ENCODE measurements around the gene PKLR. TPM values are rescaled to one million over a fixed set of nuclear protein-coding genes. Genes with fewer than 3 reads are reported as not detected.

PKLR gene
- total RNA-seq, 1 experiment from 2014 or later = not detected

DNA sequence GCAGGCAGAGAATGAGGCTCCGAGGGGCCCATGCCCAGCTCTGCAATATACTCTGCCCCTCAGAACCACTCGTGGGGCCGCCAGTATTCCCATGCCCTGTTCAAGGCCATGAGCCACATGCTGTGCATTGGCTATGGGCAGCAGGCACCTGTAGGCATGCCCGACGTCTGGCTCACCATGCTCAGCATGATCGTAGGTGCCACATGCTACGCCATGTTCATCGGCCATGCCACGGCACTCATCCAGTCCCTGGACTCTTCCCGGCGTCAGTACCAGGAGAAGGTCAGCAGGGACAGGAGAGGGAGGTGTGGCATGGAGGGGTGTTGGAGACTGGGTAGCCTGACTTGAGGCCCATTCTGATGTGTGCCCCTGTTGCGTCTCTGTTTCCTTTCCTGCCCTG lies 16.8 kb downstream of the PKLR start:
- BruUV-seq (replicated peaks) = no TSS peak
- intact Hi-C loops (cut with micrococcal nuclease; ENCODE audit: unreplicated experiment) = no loop called here
- TF ChIP-seq, protein P1, sequence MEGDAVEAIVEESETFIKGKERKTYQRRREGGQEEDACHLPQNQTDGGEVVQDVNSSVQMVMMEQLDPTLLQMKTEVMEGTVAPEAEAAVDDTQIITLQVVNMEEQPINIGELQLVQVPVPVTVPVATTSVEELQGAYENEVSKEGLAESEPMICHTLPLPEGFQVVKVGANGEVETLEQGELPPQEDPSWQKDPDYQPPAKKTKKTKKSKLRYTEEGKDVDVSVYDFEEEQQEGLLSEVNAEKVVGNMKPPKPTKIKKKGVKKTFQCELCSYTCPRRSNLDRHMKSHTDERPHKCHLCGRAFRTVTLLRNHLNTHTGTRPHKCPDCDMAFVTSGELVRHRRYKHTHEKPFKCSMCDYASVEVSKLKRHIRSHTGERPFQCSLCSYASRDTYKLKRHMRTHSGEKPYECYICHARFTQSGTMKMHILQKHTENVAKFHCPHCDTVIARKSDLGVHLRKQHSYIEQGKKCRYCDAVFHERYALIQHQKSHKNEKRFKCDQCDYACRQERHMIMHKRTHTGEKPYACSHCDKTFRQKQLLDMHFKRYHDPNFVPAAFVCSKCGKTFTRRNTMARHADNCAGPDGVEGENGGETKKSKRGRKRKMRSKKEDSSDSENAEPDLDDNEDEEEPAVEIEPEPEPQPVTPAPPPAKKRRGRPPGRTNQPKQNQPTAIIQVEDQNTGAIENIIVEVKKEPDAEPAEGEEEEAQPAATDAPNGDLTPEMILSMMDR (IDR thresholded peaks at IDR 0.05; ENCODE audit: unreplicated experiment) = no peak
- no peak for DNase-seq
- Mint-ChIP-seq H3K4me1 (ENCODE audit: low read depth, unreplicated experiment) (peaks cover 3% of the 10 kb centered on the region), H3K36me3 (ENCODE audit: insufficient read depth, unreplicated experiment) (peaks cover 13% of the 10 kb centered on the region), H3K9me3 (ENCODE audit: low read depth, unreplicated experiment) (no peaks in the 10 kb centered on the region), H3K27me3 (ENCODE audit: unreplicated experiment) (no peaks in the 10 kb centered on the region), H3K4me3 (ENCODE audit: low read depth, unreplicated experiment) (no peak overlapping the region), H3K27ac (ENCODE audit: unreplicated experiment) (no peak overlapping the region)
- CTCF ChIA-PET = no interaction called here

DNA sequence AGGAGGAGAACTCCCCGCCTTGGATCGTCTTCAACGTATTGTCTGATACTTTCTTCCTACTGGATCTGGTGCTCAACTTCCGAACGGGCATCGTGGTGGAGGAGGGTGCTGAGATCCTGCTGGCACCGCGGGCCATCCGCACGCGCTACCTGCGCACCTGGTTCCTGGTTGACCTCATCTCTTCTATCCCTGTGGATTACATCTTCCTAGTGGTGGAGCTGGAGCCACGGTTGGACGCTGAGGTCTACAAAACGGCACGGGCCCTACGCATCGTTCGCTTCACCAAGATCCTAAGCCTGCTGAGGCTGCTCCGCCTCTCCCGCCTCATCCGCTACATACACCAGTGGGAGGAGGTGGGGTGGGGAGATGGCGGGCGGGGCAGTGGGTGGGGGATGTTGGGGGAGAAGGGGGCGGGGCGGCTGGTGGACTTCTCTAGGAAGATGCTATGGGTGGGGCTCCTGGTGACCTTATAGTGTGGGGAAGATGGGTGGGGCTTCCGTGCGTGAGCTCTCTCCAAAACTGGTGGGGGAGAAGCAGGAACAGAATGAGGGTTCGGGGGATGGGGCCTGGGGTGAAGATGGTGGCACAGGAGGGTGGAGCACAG lies 18.6 kb downstream of the PKLR start:
- no peak for DNase-seq
- CTCF ChIA-PET = no interaction called here

DNA sequence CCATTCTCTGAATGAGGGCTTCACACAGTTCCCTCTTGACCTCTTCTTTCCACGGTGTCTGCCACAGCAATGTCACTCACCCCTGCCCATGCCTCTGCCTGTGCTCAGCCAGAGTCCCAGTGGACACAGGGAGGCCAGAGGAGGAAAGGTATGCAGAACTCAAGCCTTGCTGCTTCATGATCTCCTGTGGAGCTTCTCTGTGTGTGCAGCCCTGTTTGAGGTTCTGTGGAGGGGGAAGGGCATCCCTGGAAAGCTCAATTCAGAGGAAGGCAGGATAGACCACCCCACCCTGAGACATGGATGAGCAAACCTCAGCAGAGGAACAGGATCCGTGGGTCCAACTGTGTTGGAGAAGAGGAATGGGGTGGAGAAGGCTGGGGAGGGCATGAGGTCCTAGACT lies 22.0 kb downstream of the PKLR start:
- Mint-ChIP-seq H3K36me3 (ENCODE audit: insufficient read depth, unreplicated experiment) (peaks cover 27% of the 10 kb centered on the region), H3K4me1 (ENCODE audit: low read depth, unreplicated experiment) (peaks cover 27% of the 10 kb centered on the region), H3K27ac (ENCODE audit: unreplicated experiment) (no peak overlapping the region), H3K27me3 (ENCODE audit: unreplicated experiment) (no peaks in the 10 kb centered on the region), H3K4me3 (ENCODE audit: low read depth, unreplicated experiment) (no peak overlapping the region), H3K9me3 (ENCODE audit: low read depth, unreplicated experiment) (no peaks in the 10 kb centered on the region)
- TF ChIP-seq, protein P1 (IDR thresholded peaks at IDR 0.05; ENCODE audit: unreplicated experiment) = no peak
- intact Hi-C loops (cut with micrococcal nuclease; ENCODE audit: unreplicated experiment) = loop anchor here (2.0 kb wide), 1 partner anchor 44 kb away; no protein-coding TSS in a partner anchor
- CTCF ChIA-PET = interaction anchor here (1.4 to 1.5 kb wide), 2 partner anchors 27 to 29 kb away, joined by 5 to 10 read pairs; partner anchors contain the start of gene FDPS
- DNase-seq = no peak
- BruUV-seq (replicated peaks) = no TSS peak

More for the DNA sequence above, 18.6 kb downstream of the PKLR start:
- peaks cover 20% of the 10 kb centered on the region for H3K36me3 Mint-ChIP-seq (ENCODE audit: insufficient read depth, unreplicated experiment)
- intact Hi-C loops (cut with micrococcal nuclease; ENCODE audit: unreplicated experiment) = no loop called here
- H3K27me3 Mint-ChIP-seq (ENCODE audit: unreplicated experiment) = no peaks in the 10 kb centered on the region
- H3K9me3 Mint-ChIP-seq (ENCODE audit: low read depth, unreplicated experiment) = no peaks in the 10 kb centered on the region
- no peak overlapping the region for H3K27ac Mint-ChIP-seq (ENCODE audit: unreplicated experiment)
- TF ChIP-seq, protein P1 (IDR thresholded peaks at IDR 0.05; ENCODE audit: unreplicated experiment) = no peak
- H3K4me1 Mint-ChIP-seq (ENCODE audit: low read depth, unreplicated experiment) = peaks cover 16% of the 10 kb centered on the region
- no TSS peak for BruUV-seq (replicated peaks)
- H3K4me3 Mint-ChIP-seq (ENCODE audit: low read depth, unreplicated experiment) = no peak overlapping the region

DNA sequence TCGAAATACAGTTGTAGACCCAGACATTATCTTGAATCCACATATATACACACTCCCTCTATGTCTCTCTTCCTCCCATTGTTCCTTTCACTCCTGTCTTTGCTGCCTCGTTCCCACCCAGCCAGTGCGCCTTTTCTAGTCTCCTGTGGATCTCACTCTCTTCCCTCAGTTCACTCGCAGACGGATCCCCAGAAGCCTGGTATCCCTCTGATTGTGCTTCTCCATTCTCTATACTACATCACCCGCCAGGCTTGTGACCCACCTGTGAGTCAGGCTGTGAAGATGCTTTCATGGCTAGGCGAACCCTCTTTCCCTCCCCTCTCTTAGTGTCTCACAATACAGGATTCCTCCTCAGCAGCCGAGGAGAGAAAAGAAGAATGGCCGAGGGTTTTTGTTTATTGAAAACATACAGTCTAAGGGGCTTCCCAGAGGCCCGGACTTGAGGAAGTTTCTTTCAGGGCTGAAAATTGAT lies 22.5 kb downstream of the PKLR start:
- H3K4me3 Mint-ChIP-seq (ENCODE audit: low read depth, unreplicated experiment) = peak overlapping the region; percentile 75
- no peaks in the 10 kb centered on the region for H3K9me3 Mint-ChIP-seq (ENCODE audit: low read depth, unreplicated experiment)
- no peak for DNase-seq
- no peak overlapping the region for H3K27ac Mint-ChIP-seq (ENCODE audit: unreplicated experiment)
- peaks cover 28% of the 10 kb centered on the region for H3K36me3 Mint-ChIP-seq (ENCODE audit: insufficient read depth, unreplicated experiment)
- TF ChIP-seq, protein P1 (IDR thresholded peaks at IDR 0.05; ENCODE audit: unreplicated experiment) = no peak
- CTCF ChIA-PET = interaction anchor here (0.6 to 1.5 kb wide), 5 partner anchors 27 to 173 kb away, joined by 3 to 19 read pairs (median 5); partner anchors contain the start of gene FDPS
- H3K27me3 Mint-ChIP-seq (ENCODE audit: unreplicated experiment) = no peaks in the 10 kb centered on the region
- intact Hi-C loops (cut with micrococcal nuclease; ENCODE audit: unreplicated experiment) = loop anchor here (2.0 kb wide), 1 partner anchor 44 kb away; no protein-coding TSS in a partner anchor
- peaks cover 27% of the 10 kb centered on the region for H3K4me1 Mint-ChIP-seq (ENCODE audit: low read depth, unreplicated experiment)
- BruUV-seq (replicated peaks) = TSS peak; percentile 53
